GM21381 (cell line): Measurements from ENCODE around the gene EPHA6.
"Not testable (repeated sequence)": the region's sequence is repeated elsewhere in the genome, so short reads cannot be mapped to it uniquely, and the experiment has no call there.

Experiments used
- ATAC-seq: cut with Tn5 transposase; IDR thresholded peaks from one replicate; pipeline ENCODE4 v1.9.1; 2021; ENCODE audit warnings: mild to moderate bottlenecking, moderate library complexity; ENCODE audit not compliant: unreplicated experiment

EPHA6 gene

GRCh38 chr3:97409612-97410011 is 595.2 kb downstream of the EPHA6 start:
- ATAC-seq = no peak

GRCh38 chr3:97421565-97421964 is 607.2 kb downstream of the EPHA6 start:
- ATAC-seq = no peak

- no peak for ATAC-seq
Observed at GRCh38 chr3:97425002-97425401, 610.6 kb downstream of the EPHA6 start.

GRCh38 chr3:97430601-97431000 is 616.2 kb downstream of the EPHA6 start:
- ATAC-seq = no peak

- ATAC-seq = no peak
Observed at GRCh38 chr3:97432914-97433313, 618.5 kb downstream of the EPHA6 start.

GRCh38 chr3:97438131-97438530 is 623.7 kb downstream of the EPHA6 start:
- no peak for ATAC-seq

GRCh38 chr3:97439373-97439772 is 625.0 kb downstream of the EPHA6 start:
- ATAC-seq = no peak

- ATAC-seq = no peak
Observed at GRCh38 chr3:97464035-97464434, 649.6 kb downstream of the EPHA6 start.

GRCh38 chr3:97470481-97470880 is 656.1 kb downstream of the EPHA6 start:
- ATAC-seq = no peak

GRCh38 chr3:97479740-97480139 is 665.3 kb downstream of the EPHA6 start:
- no peak for ATAC-seq

GRCh38 chr3:97480696-97481289 is 666.4 kb downstream of the EPHA6 start:
- ATAC-seq = not testable (repeated sequence)

GRCh38 chr3:97481416-97481815 is 667.0 kb downstream of the EPHA6 start:
- no peak for ATAC-seq

GRCh38 chr3:97485206-97485605 is 670.8 kb downstream of the EPHA6 start:
- no peak for ATAC-seq

- ATAC-seq = no peak
Observed at GRCh38 chr3:97487587-97487986, 673.2 kb downstream of the EPHA6 start.

- ATAC-seq = no peak
Observed at GRCh38 chr3:97488741-97489140, 674.3 kb downstream of the EPHA6 start.

- no peak for ATAC-seq
Observed at GRCh38 chr3:97495896-97496295, 681.5 kb downstream of the EPHA6 start.

GRCh38 chr3:97497138-97497537 is 682.7 kb downstream of the EPHA6 start:
- ATAC-seq = no peak

GRCh38 chr3:97504463-97504862 is 690.1 kb downstream of the EPHA6 start:
- no peak for ATAC-seq

- no peak for ATAC-seq
Observed at GRCh38 chr3:97510795-97511194, 696.4 kb downstream of the EPHA6 start.

GRCh38 chr3:97515076-97515475 is 700.7 kb downstream of the EPHA6 start:
- no peak for ATAC-seq

- ATAC-seq = no peak
Observed at GRCh38 chr3:97530691-97531090, 716.3 kb downstream of the EPHA6 start.

- not testable (repeated sequence) for ATAC-seq
Observed at GRCh38 chr3:97547573-97547972, 733.2 kb downstream of the EPHA6 start.

GRCh38 chr3:97550408-97550807 is 736.0 kb downstream of the EPHA6 start:
- no peak for ATAC-seq
